Small intestine (tissue), 7 donors: ENCODE data around the gene ARID1A. TPM values are rescaled to one million over a fixed set of nuclear protein-coding genes. Genes with fewer than 3 reads are reported as not detected.
A peak's percentile ranks its signal among the peaks of the same experiment; 100 is the strongest.

Experiments
- DNase-seq, 2 donors: peaks; one replicate each; pipeline versions ENCODE4 v3.0.0 to v3.0.0-alpha.2; 2013
- FAIRE-seq: peaks from 2 replicates; lab custom pipeline; 2012; peaks lifted over from hg19 to GRCh38; lab: Jason Lieb, UNC
- H3K27ac ChIP-seq, 3 donors: one replicate each; pipeline ENCODE4 v1.5.1; 2013; ENCODE audit warnings: low read length in 2 of 3, mild to moderate bottlenecking in 2 of 3, control low read depth in 1 of 3, inconsistent platforms in 1 of 3, low read depth in 1 of 3, moderate library complexity in 1 of 3
- H3K27me3 ChIP-seq, 3 donors: one replicate each; pipeline ENCODE4 v1.6.1; 2013; ENCODE audit warnings: low read length in 3 of 3, inconsistent platforms in 1 of 3; ENCODE audit not compliant: control insufficient read depth in 3 of 3, insufficient read depth in 3 of 3
- H3K36me3 ChIP-seq, 3 donors: one replicate each; pipeline ENCODE4 v1.6.1; 2013; ENCODE audit warnings: low read length in 3 of 3, inconsistent platforms in 1 of 3, low read depth in 1 of 3, mild to moderate bottlenecking in 1 of 3, moderate library complexity in 1 of 3; ENCODE audit not compliant: control insufficient read depth in 3 of 3, insufficient read depth in 2 of 3
- H3K4me1 ChIP-seq, 3 donors: one replicate each; pipeline ENCODE4 v1.6.1; 2013; ENCODE audit warnings: low read length in 2 of 3, inconsistent platforms in 1 of 3, low read depth in 1 of 3, mild to moderate bottlenecking in 1 of 3, moderate library complexity in 1 of 3; ENCODE audit not compliant: control insufficient read depth in 3 of 3, insufficient read depth in 2 of 3
- H3K4me3 ChIP-seq, 3 donors: one replicate each; pipeline ENCODE4 v1.5.1; 2013; ENCODE audit warnings: low read length in 3 of 3, control low read depth in 1 of 3, inconsistent platforms in 1 of 3, low read depth in 1 of 3, mild to moderate bottlenecking in 1 of 3, moderate library complexity in 1 of 3
- H3K9me3 ChIP-seq, 2 donors: one replicate each; pipeline ENCODE4 v1.6.1; 2013; ENCODE audit warnings: low read depth in 1 of 2, low read length in 1 of 2; ENCODE audit not compliant: control insufficient read depth in 2 of 2, insufficient read depth in 1 of 2
- WGBS, 3 donors: extraction: QIAGEN DNeasy Blood & Tissue Kit; methylation state at CpG; one replicate each; pipeline ENCODE4 v1.1.7; 2013; 5-methylcytosine and 5-hydroxymethylcytosine counted together
- polyA plus RNA-seq, 4 donors: library from polyadenylated mRNA; stranded (reverse) in 3 of 4; unstranded in 1 of 4; fragments of 200-250 nt in 3 of 4; fragments of 120-200 nt in 1 of 4; gene quantifications; one replicate each; pipeline versions ENCODE4 v1.2.1 to v1.2.3, GENCODE V29; 2013
- donor health status: healthy with polysubstance abuse.
- donor health status: control.
- donor health status: control.
- donor health status: Bipolar disorder and iron deficiency.
- donor health status: healthy.

ARID1A gene
- polyA plus RNA-seq, 4 donors, result 7.8 to 59.7 (median 18.7) TPM

GRCh38 chr1:26726784-26727183 lies 31.0 kb downstream of the ARID1A start:
- WGBS, 3 donors, result 76 to 85% (median 76%) methylated on average over 1 of the region's 1 CpG
- Histone ChIP-seq H3K36me3 (peaks cover 10 to 15% (median 13%) of the 10 kb centered on the region in 3 donors), H3K27ac (no peak overlapping the region), H3K4me1 (peaks cover 10 to 26% (median 17%) of the 10 kb centered on the region in 3 donors), H3K4me3 (no peak overlapping the region), H3K27me3 (no peaks in the 10 kb centered on the region), H3K9me3 (no peaks in the 10 kb centered on the region)
- DNase-seq (no peak), FAIRE-seq (no peak)

- Histone ChIP-seq H3K4me1 (peaks cover 10 to 26% (median 14%) of the 10 kb centered on the region in 3 donors), H3K4me3 (no peak overlapping the region), H3K36me3 (peaks cover 14 to 20% (median 17%) of the 10 kb centered on the region in 3 donors), H3K9me3 (no peaks in the 10 kb centered on the region), H3K27ac (no peak overlapping the region), H3K27me3 (no peaks in the 10 kb centered on the region)
- no peak for DNase-seq
- no peak for FAIRE-seq
Observed at GRCh38 chr1:26727476-26727875, 31.7 kb downstream of the ARID1A start.

- Histone ChIP-seq H3K36me3 (peaks cover 17 to 30% (median 18%) of the 10 kb centered on the region in 3 donors), H3K9me3 (no peaks in the 10 kb centered on the region), H3K27ac (no peak overlapping the region), H3K4me1 (peaks cover 4 to 15% (median 4%) of the 10 kb centered on the region in 3 donors), H3K27me3 (no peaks in the 10 kb centered on the region), H3K4me3 (no peak overlapping the region)
- 79 to 94% (median 83%) methylated on average over 1 of the region's 1 CpG for WGBS, 3 donors
- DNase-seq (no peak), FAIRE-seq (no peak)
Observed at GRCh38 chr1:26728645-26729044, 32.8 kb downstream of the ARID1A start.

GRCh38 chr1:26729633-26730032 lies 33.8 kb downstream of the ARID1A start:
- Histone ChIP-seq H3K4me3 (no peak overlapping the region), H3K27ac (no peak overlapping the region), H3K9me3 (no peaks in the 10 kb centered on the region), H3K36me3 (peaks cover 22 to 37% (median 23%) of the 10 kb centered on the region in 3 donors), H3K4me1 (peaks cover 4 to 6% (median 5%) of the 10 kb centered on the region in 3 donors), H3K27me3 (no peaks in the 10 kb centered on the region)
- no peak for DNase-seq
- no peak for FAIRE-seq
- 95% methylated on average over 12 of the region's 12 CpGs for WGBS, 3 donors

- H3K27ac ChIP-seq, result no peak overlapping the region
- DNase-seq (no peak), FAIRE-seq (no peak)
- no peaks in the 10 kb centered on the region for H3K27me3 ChIP-seq
- H3K9me3 ChIP-seq, result no peaks in the 10 kb centered on the region
- H3K4me3 ChIP-seq, result no peak overlapping the region
- 56 to 75% (median 61%) methylated on average over 2 of the region's 2 CpGs for WGBS, 3 donors
- peaks cover 0 to 6% (median 5%) of the 10 kb centered on the region in 3 donors for H3K4me1 ChIP-seq
- H3K36me3 ChIP-seq, result peaks cover 22 to 41% (median 31%) of the 10 kb centered on the region in 3 donors
Observed at GRCh38 chr1:26730695-26731094, 34.9 kb downstream of the ARID1A start.

- no peak overlapping the region for H3K27ac ChIP-seq
- DNase-seq (peak in 1 of 2 donors; percentile 19), FAIRE-seq (no peak)
- H3K4me1 ChIP-seq, result peaks cover 0 to 6% (median 5%) of the 10 kb centered on the region in 3 donors
- H3K4me3 ChIP-seq, result no peak overlapping the region
- H3K36me3 ChIP-seq, result peaks cover 22 to 44% (median 37%) of the 10 kb centered on the region in 3 donors
- no peaks in the 10 kb centered on the region for H3K9me3 ChIP-seq
- H3K27me3 ChIP-seq, result no peaks in the 10 kb centered on the region
- 75 to 85% (median 81%) methylated on average over 11 of the region's 11 CpGs for WGBS, 3 donors
Observed at GRCh38 chr1:26731233-26731902, 35.6 kb downstream of the ARID1A start.

GRCh38 chr1:26733392-26733791 lies 37.6 kb downstream of the ARID1A start:
- DNase-seq (no peak), FAIRE-seq (no peak)
- Histone ChIP-seq H3K4me3 (no peak overlapping the region), H3K27me3 (no peaks in the 10 kb centered on the region), H3K36me3 (peaks cover 29 to 54% (median 46%) of the 10 kb centered on the region in 3 donors), H3K9me3 (no peaks in the 10 kb centered on the region), H3K4me1 (peaks cover 0 to 5% (median 0%) of the 10 kb centered on the region in 3 donors), H3K27ac (no peak overlapping the region)
- 80 to 98% (median 92%) methylated on average over 2 of the region's 2 CpGs for WGBS, 3 donors

GRCh38 chr1:26733982-26734381 lies 38.2 kb downstream of the ARID1A start:
- H3K27me3 ChIP-seq, result no peaks in the 10 kb centered on the region
- WGBS, 3 donors, result 36 to 56% (median 51%) methylated on average over 2 of the region's 2 CpGs
- H3K4me3 ChIP-seq, result no peak overlapping the region
- H3K36me3 ChIP-seq, result peaks cover 29 to 60% (median 46%) of the 10 kb centered on the region in 3 donors
- no peak overlapping the region for H3K27ac ChIP-seq
- H3K9me3 ChIP-seq, result no peaks in the 10 kb centered on the region
- H3K4me1 ChIP-seq, result peaks cover 0 to 5% (median 0%) of the 10 kb centered on the region in 3 donors
- FAIRE-seq (no peak), DNase-seq (no peak)
